Eye (tissue), 1 donor: Measurements from ENCODE around the gene CHD1.

ENCODE experiments used
- DNase-seq: peaks from one replicate; pipeline ENCODE4 v3.0.0-alpha.2; 2015

Gene CHD1

GRCh38 chr5:98935206-98935605 lies 6.4 kb upstream of the CHD1 start:
- DNase-seq: no peak

- no peak for DNase-seq
These were observed 5.7 kb upstream of the CHD1 start for GRCh38 chr5:98934546-98934945.

GRCh38 chr5:98933445-98934072 lies 4.8 kb upstream of the CHD1 start:
- no peak for DNase-seq

GRCh38 chr5:98930972-98931762 lies 2.4 kb upstream of the CHD1 start:
- DNase-seq: no peak

GRCh38 chr5:98929710-98930298 lies 997 bp upstream of the CHD1 start:
- DNase-seq: no peak

GRCh38 chr5:98927989-98928872 lies 576 bp downstream of the CHD1 start:
- DNase-seq: peak; percentile 94

- peak; percentile 72 for DNase-seq
These were observed 1.4 kb downstream of the CHD1 start for GRCh38 chr5:98927242-98927988.

GRCh38 chr5:98923966-98924365 lies 4.8 kb downstream of the CHD1 start:
- DNase-seq: no peak

- no peak for DNase-seq
These were observed 6.8 kb downstream of the CHD1 start for GRCh38 chr5:98921947-98922505.

- no peak for DNase-seq
These were observed 11.4 kb downstream of the CHD1 start for GRCh38 chr5:98917433-98917832.

GRCh38 chr5:98916540-98916939 lies 12.3 kb downstream of the CHD1 start:
- no peak for DNase-seq

- DNase-seq: no peak
These were observed 14.9 kb downstream of the CHD1 start for GRCh38 chr5:98913911-98914310.

GRCh38 chr5:98911280-98912040 lies 17.3 kb downstream of the CHD1 start:
- peak; percentile 90 for DNase-seq

- DNase-seq: no peak
These were observed 19.4 kb downstream of the CHD1 start for GRCh38 chr5:98909363-98909762.

- DNase-seq: no peak
These were observed 20.9 kb downstream of the CHD1 start for GRCh38 chr5:98907951-98908350.

- no peak for DNase-seq
These were observed 22.0 kb downstream of the CHD1 start for GRCh38 chr5:98906756-98907355.

GRCh38 chr5:98905857-98906688 lies 22.7 kb downstream of the CHD1 start:
- DNase-seq: peak; percentile 81

- no peak for DNase-seq
These were observed 24.0 kb downstream of the CHD1 start for GRCh38 chr5:98904780-98905179.

- DNase-seq: no peak
These were observed 26.1 kb downstream of the CHD1 start for GRCh38 chr5:98902733-98903132.

- peak; percentile 25 for DNase-seq
These were observed 29.4 kb downstream of the CHD1 start for GRCh38 chr5:98899456-98899855.
